NT2/D1 (cell line): ENCODE results near the gene LRBA.

ENCODE experiments used
- DNase-seq: peaks from one replicate; pipeline ENCODE4 v3.0.0-alpha.2; 2011; ENCODE audit warnings: low read depth, low spot score
- H3K27me3 ChIP-seq: 2 replicates; pipeline ENCODE4 v1.6.0; 2011; ENCODE audit warnings: mild to moderate bottlenecking; ENCODE audit not compliant: insufficient read length, insufficient read depth
- H3K36me3 ChIP-seq: 2 replicates; pipeline ENCODE4 v1.6.1; 2011; ENCODE audit warnings: mild to moderate bottlenecking, low read length, mixed read lengths; ENCODE audit not compliant: insufficient read depth, insufficient read length
- H3K4me1 ChIP-seq: 2 replicates; pipeline ENCODE4 v1.5.1; 2011; ENCODE audit not compliant: insufficient read depth, insufficient read length
- H3K4me3 ChIP-seq: 2 replicates; pipeline ENCODE4 v1.5.1; 2011; ENCODE audit warnings: low read depth; ENCODE audit not compliant: insufficient read length
- H3K9ac ChIP-seq: 2 replicates; pipeline ENCODE4 v1.6.0; 2011; ENCODE audit warnings: low read depth; ENCODE audit not compliant: insufficient read length
- H3K9me3 ChIP-seq: 2 replicates; pipeline ENCODE4 v1.5.1; 2011; ENCODE audit warnings: mild to moderate bottlenecking, low read length; ENCODE audit not compliant: insufficient read depth
- SUZ12 ChIP-seq: IDR thresholded peaks from 2 replicates; pipeline ENCODE4 v1.6.1; 2011; ENCODE audit not compliant: insufficient read length, insufficient read depth; ENCODE audit errors: extremely low read depth
- YY1 ChIP-seq: IDR thresholded peaks from 2 replicates; pipeline ENCODE4 v1.6.1; 2011; ENCODE audit not compliant: insufficient read length, insufficient read depth
- ZNF274 ChIP-seq: IDR thresholded peaks from 2 replicates; pipeline ENCODE4 v1.6.1; 2011; ENCODE audit warnings: mild to moderate bottlenecking, low read depth, low read length

LRBA gene

GRCh38 chr4:150859453-150859852 lies 155.6 kb downstream of the LRBA start:
- H3K9ac ChIP-seq = no peak overlapping the region
- no peaks in the 10 kb centered on the region for H3K27me3 ChIP-seq
- no peaks in the 10 kb centered on the region for H3K4me1 ChIP-seq
- H3K4me3 ChIP-seq = no peak overlapping the region
- no peaks in the 10 kb centered on the region for H3K36me3 ChIP-seq
- H3K9me3 ChIP-seq = no peaks in the 10 kb centered on the region
- TF ChIP-seq SUZ12 (no peak), YY1 (no peak), ZNF274 (no peak)
- no peak for DNase-seq

- no peak for DNase-seq
- no peak overlapping the region for H3K9ac ChIP-seq
- H3K4me3 ChIP-seq = no peak overlapping the region
- peaks cover 3% of the 10 kb centered on the region for H3K36me3 ChIP-seq
- H3K27me3 ChIP-seq = no peaks in the 10 kb centered on the region
- TF ChIP-seq ZNF274 = no peak
- no peak for TF ChIP-seq SUZ12
- TF ChIP-seq YY1 = no peak
- H3K9me3 ChIP-seq = no peaks in the 10 kb centered on the region
- H3K4me1 ChIP-seq = no peaks in the 10 kb centered on the region
Measured at GRCh38 chr4:150855981-150856510, 159.0 kb downstream of the LRBA start.

GRCh38 chr4:150854600-150854999 lies 160.5 kb downstream of the LRBA start:
- no peak overlapping the region for H3K4me3 ChIP-seq
- H3K36me3 ChIP-seq = peaks cover 3% of the 10 kb centered on the region
- TF ChIP-seq YY1 (no peak), SUZ12 (no peak)
- no peaks in the 10 kb centered on the region for H3K27me3 ChIP-seq
- H3K4me1 ChIP-seq = no peaks in the 10 kb centered on the region
- H3K9ac ChIP-seq = no peak overlapping the region
- no peaks in the 10 kb centered on the region for H3K9me3 ChIP-seq
- no peak for DNase-seq

GRCh38 chr4:150853882-150854281 lies 161.2 kb downstream of the LRBA start:
- TF ChIP-seq ZNF274 (no peak), SUZ12 (no peak), YY1 (no peak)
- no peak for DNase-seq
- no peak overlapping the region for H3K9ac ChIP-seq

GRCh38 chr4:150852216-150852615 lies 162.9 kb downstream of the LRBA start:
- H3K9me3 ChIP-seq = no peaks in the 10 kb centered on the region
- TF ChIP-seq SUZ12 (no peak), YY1 (no peak), ZNF274 (no peak)

More at GRCh38 chr4:150853882-150854281, 161.2 kb downstream of the LRBA start:
- Histone ChIP-seq H3K4me3 (no peak overlapping the region), H3K27me3 (no peaks in the 10 kb centered on the region), H3K9me3 (no peaks in the 10 kb centered on the region), H3K4me1 (no peaks in the 10 kb centered on the region), H3K36me3 (peaks cover 3% of the 10 kb centered on the region)

GRCh38 chr4:150849016-150849415 lies 166.1 kb downstream of the LRBA start:
- no peak for DNase-seq
- H3K9me3 ChIP-seq = no peaks in the 10 kb centered on the region
- TF ChIP-seq YY1 (no peak), ZNF274 (no peak), SUZ12 (no peak)

More at GRCh38 chr4:150852216-150852615, 162.9 kb downstream of the LRBA start:
- peaks cover 3% of the 10 kb centered on the region for H3K36me3 ChIP-seq
- H3K4me3 ChIP-seq = no peak overlapping the region
- H3K9ac ChIP-seq = no peak overlapping the region
- DNase-seq = no peak
- no peaks in the 10 kb centered on the region for H3K4me1 ChIP-seq
- no peaks in the 10 kb centered on the region for H3K27me3 ChIP-seq

GRCh38 chr4:150828159-150828558 lies 186.9 kb downstream of the LRBA start:
- Histone ChIP-seq H3K27me3 (no peaks in the 10 kb centered on the region), H3K36me3 (peaks cover 4% of the 10 kb centered on the region), H3K4me1 (no peaks in the 10 kb centered on the region), H3K4me3 (no peak overlapping the region), H3K9ac (no peak overlapping the region), H3K9me3 (no peaks in the 10 kb centered on the region)
- no peak for DNase-seq
- TF ChIP-seq ZNF274 (no peak), SUZ12 (no peak), YY1 (no peak)

More at GRCh38 chr4:150849016-150849415, 166.1 kb downstream of the LRBA start:
- H3K27me3 ChIP-seq = no peaks in the 10 kb centered on the region
- peaks cover 3% of the 10 kb centered on the region for H3K36me3 ChIP-seq
- no peaks in the 10 kb centered on the region for H3K4me1 ChIP-seq
- H3K9ac ChIP-seq = no peak overlapping the region
- H3K4me3 ChIP-seq = no peak overlapping the region

GRCh38 chr4:150827226-150827625 lies 187.9 kb downstream of the LRBA start:
- Histone ChIP-seq H3K4me1 (no peaks in the 10 kb centered on the region), H3K4me3 (no peak overlapping the region), H3K36me3 (peaks cover 4% of the 10 kb centered on the region), H3K9me3 (no peaks in the 10 kb centered on the region), H3K9ac (no peak overlapping the region), H3K27me3 (no peaks in the 10 kb centered on the region)
- DNase-seq = no peak
- TF ChIP-seq ZNF274 (no peak), SUZ12 (no peak), YY1 (no peak)
